Measurements from ENCODE around the gene HDAC5.

HDAC5 gene

DNA sequence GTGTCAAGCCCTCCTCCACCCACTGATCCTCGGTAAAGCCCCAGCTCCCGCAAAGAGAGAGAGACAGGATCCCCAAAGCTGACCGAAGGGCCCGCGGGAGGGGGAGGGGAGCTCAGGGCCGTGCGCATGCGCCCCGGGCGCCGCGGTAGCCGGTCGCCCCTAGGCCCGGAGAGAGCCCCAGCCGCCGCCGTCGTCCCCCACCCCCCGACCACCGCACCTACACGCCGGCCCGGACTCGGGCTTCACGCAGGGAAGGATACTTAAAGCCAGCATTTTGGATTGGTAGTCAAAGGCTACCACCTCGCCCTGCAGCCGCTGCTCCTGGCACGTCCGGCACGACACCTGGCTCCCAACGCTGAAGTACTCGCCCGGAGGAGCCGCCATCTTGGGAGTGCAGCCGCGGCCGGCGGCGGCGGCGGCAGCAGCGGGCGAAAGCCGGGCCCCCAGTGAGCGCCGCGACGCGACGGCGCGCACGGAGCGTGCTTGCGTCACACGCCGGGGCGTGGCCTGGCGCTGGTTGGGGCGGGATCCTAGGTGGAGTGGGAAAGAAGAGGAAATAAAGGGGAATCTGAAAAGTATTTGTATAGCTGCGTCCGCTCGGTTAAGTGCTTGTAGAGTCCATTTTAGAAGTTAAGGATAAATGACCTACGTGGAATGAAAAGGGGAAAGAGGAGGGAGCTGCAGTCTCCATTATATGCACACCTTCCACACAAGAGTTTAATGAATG lies 57.1 kb downstream of the HDAC5 start, which contains the start of gene LSM12:
LSM12 (minus strand) TSS at position 468 of the 727 bp plus-strand sequence; CDS start at position 384, 84 bp downstream.
- H3K4me1 ChIP-seq (ENCODE audit: insufficient read depth, low read length): peaks cover 50% of the 10 kb centered on the region
- peaks cover 30% of the 10 kb centered on the region; the same call in 1 of the 2 replicates for H4K20me1 ChIP-seq (ENCODE audit: insufficient read depth, low read length)
- no peaks in the 10 kb centered on the region for H3K9me3 ChIP-seq (ENCODE audit: insufficient read depth, low read length, severe bottlenecking)
- H3K9ac ChIP-seq (ENCODE audit: low read depth, low read length): peak within 1 kb of the TSS; percentile 93
- H3K4me2 ChIP-seq (ENCODE audit: insufficient read depth, low read length): peak within 1 kb of the TSS; percentile 78
- H3K27ac ChIP-seq (ENCODE audit: low read length): peak within 1 kb of the TSS; percentile 93
- peaks cover 68% of the 10 kb centered on the region for H3K79me2 ChIP-seq (ENCODE audit: insufficient read depth, low read length)
- peak; percentile 69 for ATAC-seq (ENCODE audit: insufficient read depth, low read depth)
- peak within 1 kb of the TSS; percentile 87 for H2AFZ ChIP-seq (ENCODE audit: low read depth, low read length)
- peaks cover 29% of the 10 kb centered on the region for H3K36me3 ChIP-seq (ENCODE audit: insufficient read depth, low read length)
- no peak for TF ChIP-seq EZH2 (IDR thresholded peaks at IDR 0.05; ENCODE audit: borderline replicate concordance, low read depth, low read length, severe bottlenecking)
- H3K4me3 ChIP-seq (ENCODE audit: low read depth in 1 of 2, low read length in 2 of 2): peak within 1 kb of the TSS; percentile 68 to 89
- peak; percentile 94 for DNase-seq
- H3K27me3 ChIP-seq (ENCODE audit: insufficient read depth, low read length, poor library complexity): no peaks in the 10 kb centered on the region

DNA sequence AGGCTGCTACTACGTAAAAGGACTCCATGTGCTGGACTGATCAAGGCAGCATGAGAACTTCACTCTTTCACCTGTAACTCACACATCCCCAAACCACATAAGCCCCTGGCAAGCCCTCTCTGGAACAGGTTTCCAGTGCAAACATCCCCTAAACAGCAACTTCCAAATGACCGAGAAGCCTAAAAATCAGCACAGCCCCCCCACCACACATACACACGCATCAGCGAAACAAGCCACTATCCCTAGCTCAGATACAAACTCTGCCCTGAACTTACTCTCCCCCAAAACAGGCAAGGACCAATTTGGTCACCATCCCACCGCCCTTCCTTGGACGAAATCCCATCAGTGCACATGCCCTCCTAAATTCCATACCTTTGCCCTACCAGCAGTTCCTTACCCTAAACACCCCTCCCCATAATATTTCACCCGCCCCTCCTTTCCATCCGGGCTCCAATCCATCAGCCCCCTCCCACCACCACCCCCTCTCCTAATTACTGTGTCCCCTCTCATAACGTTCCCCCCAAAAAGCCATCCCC lies 57.7 kb downstream of the HDAC5 start:
- Histone ChIP-seq H3K4me3 (ENCODE audit: low read depth in 1 of 2, low read length in 2 of 2) (peak overlapping the region; percentile 68 to 89), H3K4me2 (ENCODE audit: insufficient read depth, low read length) (peak overlapping the region; percentile 78), H3K27ac (ENCODE audit: low read length) (peak overlapping the region; percentile 93), H3K4me1 (ENCODE audit: insufficient read depth, low read length) (peaks cover 48% of the 10 kb centered on the region), H3K9ac (ENCODE audit: low read depth, low read length) (peak overlapping the region; percentile 93), H3K27me3 (ENCODE audit: insufficient read depth, low read length, poor library complexity) (no peaks in the 10 kb centered on the region), H3K36me3 (ENCODE audit: insufficient read depth, low read length) (peaks cover 34% of the 10 kb centered on the region), H2AFZ (ENCODE audit: low read depth, low read length) (peak overlapping the region; percentile 76), H3K9me3 (ENCODE audit: insufficient read depth, low read length, severe bottlenecking) (no peaks in the 10 kb centered on the region), H3K79me2 (ENCODE audit: insufficient read depth, low read length) (peaks cover 68% of the 10 kb centered on the region), H4K20me1 (ENCODE audit: insufficient read depth, low read length) (peaks cover 34% of the 10 kb centered on the region; the same call in 1 of the 2 replicates)
- no peak for DNase-seq
- no peak for TF ChIP-seq EZH2 (IDR thresholded peaks at IDR 0.05; ENCODE audit: borderline replicate concordance, low read depth, low read length, severe bottlenecking)
- ATAC-seq (ENCODE audit: insufficient read depth, low read depth): peak; percentile 1; the same call in 2 of the 3 replicates

DNA sequence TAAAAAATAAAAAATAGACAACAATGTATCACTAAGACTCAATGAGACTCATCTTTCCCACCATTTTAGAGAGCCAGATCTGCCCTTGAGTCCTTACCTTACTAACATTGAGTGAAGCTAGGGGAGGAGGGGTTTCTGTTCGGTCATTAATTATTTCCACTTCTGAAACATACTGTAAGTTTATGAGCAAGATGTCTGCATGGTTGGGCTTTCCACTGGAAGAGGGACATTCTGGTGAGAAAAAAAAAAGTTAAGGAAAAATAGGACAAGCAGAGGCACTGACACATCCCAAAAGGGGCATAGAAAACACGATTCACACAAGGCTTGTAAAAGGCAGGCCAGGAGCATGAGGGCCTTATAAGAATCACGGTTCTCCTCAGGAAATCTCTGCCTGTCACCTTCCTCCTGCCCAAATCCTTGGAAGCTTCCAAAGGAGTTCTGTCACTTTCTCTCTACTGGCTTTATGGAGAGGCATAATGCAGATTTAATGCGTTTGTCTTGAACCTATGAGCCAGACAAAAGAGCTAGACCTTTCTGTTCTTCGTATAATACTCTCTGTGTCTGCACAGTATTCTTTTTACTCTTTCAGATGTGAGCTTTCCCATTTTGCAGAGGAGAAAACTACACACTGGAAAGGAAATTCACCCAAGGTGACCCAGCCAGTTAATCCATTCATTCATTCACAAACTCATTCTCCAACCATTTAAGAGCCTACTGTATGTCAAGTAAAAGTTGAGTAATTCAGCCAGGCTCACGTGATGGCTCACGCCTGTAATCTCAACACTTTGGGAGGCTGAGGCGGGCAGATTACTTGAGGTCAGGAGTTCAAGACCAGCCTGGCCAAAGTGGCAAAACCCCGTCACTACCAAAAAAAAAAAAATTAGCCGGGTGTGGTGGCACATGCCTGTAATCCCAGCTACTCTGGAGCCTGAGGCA lies 59.5 kb downstream of the HDAC5 start:
- peaks cover 83% of the 10 kb centered on the region for H3K79me2 ChIP-seq (ENCODE audit: insufficient read depth, low read length)
- H3K27ac ChIP-seq (ENCODE audit: low read length): no peak overlapping the region
- H3K9ac ChIP-seq (ENCODE audit: low read depth, low read length): peak overlapping the region; percentile 1; the same call in 1 of the 2 replicates
- DNase-seq (no peak), ATAC-seq (ENCODE audit: insufficient read depth, low read depth) (no peak)
- H4K20me1 ChIP-seq (ENCODE audit: insufficient read depth, low read length): peaks cover 45% of the 10 kb centered on the region
- peaks cover 39% of the 10 kb centered on the region for H3K4me1 ChIP-seq (ENCODE audit: insufficient read depth, low read length)
- no peak overlapping the region for H2AFZ ChIP-seq (ENCODE audit: low read depth, low read length)
- TF ChIP-seq EZH2 (IDR thresholded peaks at IDR 0.05; ENCODE audit: borderline replicate concordance, low read depth, low read length, severe bottlenecking): no peak
- TF ChIP-seq, protein P1, sequence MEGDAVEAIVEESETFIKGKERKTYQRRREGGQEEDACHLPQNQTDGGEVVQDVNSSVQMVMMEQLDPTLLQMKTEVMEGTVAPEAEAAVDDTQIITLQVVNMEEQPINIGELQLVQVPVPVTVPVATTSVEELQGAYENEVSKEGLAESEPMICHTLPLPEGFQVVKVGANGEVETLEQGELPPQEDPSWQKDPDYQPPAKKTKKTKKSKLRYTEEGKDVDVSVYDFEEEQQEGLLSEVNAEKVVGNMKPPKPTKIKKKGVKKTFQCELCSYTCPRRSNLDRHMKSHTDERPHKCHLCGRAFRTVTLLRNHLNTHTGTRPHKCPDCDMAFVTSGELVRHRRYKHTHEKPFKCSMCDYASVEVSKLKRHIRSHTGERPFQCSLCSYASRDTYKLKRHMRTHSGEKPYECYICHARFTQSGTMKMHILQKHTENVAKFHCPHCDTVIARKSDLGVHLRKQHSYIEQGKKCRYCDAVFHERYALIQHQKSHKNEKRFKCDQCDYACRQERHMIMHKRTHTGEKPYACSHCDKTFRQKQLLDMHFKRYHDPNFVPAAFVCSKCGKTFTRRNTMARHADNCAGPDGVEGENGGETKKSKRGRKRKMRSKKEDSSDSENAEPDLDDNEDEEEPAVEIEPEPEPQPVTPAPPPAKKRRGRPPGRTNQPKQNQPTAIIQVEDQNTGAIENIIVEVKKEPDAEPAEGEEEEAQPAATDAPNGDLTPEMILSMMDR (IDR thresholded peaks at IDR 0.05; ENCODE audit: borderline replicate concordance, extremely low read depth, low read length, poor library complexity, severe bottlenecking): no peak
- H3K27me3 ChIP-seq (ENCODE audit: insufficient read depth, low read length, poor library complexity): no peaks in the 10 kb centered on the region
- H3K4me2 ChIP-seq (ENCODE audit: insufficient read depth, low read length): peak overlapping the region; percentile 78; the same call in 1 of the 2 replicates
- H3K4me3 ChIP-seq (ENCODE audit: low read depth in 1 of 2, low read length in 2 of 2): no peak overlapping the region
- H3K9me3 ChIP-seq (ENCODE audit: insufficient read depth, low read length, severe bottlenecking): no peaks in the 10 kb centered on the region
- H3K36me3 ChIP-seq (ENCODE audit: insufficient read depth, low read length): peaks cover 49% of the 10 kb centered on the region

DNA sequence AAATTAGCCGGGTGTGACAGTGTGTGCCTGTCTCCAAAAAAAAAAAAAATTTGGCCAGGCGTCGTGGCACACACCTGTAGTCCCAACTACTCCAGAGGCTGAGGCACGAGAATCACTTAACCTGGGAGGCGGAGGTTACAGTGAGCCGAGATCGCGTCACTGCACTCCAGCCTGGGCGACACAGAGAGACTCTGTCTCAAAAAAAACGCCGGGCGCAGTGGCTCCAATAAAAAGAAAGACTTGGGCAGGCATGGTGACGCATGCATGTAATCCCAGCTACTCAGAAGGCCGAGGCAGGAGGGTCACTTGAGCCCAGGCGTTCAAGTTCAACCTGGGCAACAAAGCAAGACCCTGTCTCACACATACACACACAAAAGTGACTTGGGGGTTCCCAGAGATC lies 60.6 kb downstream of the HDAC5 start:
- TF ChIP-seq EZH2 (IDR thresholded peaks at IDR 0.05; ENCODE audit: borderline replicate concordance, low read depth, low read length, severe bottlenecking): no peak
- TF ChIP-seq, protein P1 (IDR thresholded peaks at IDR 0.05; ENCODE audit: borderline replicate concordance, extremely low read depth, low read length, poor library complexity, severe bottlenecking): no peak
- DNase-seq: no peak
- H3K79me2 ChIP-seq (ENCODE audit: insufficient read depth, low read length): peaks cover 91% of the 10 kb centered on the region
- no peak overlapping the region for H2AFZ ChIP-seq (ENCODE audit: low read depth, low read length)
- no peak overlapping the region for H3K27ac ChIP-seq (ENCODE audit: low read length)
- peak overlapping the region; percentile 78 for H3K4me2 ChIP-seq (ENCODE audit: insufficient read depth, low read length)
- H3K9ac ChIP-seq (ENCODE audit: low read depth, low read length): no peak overlapping the region
- H3K4me3 ChIP-seq (ENCODE audit: low read depth in 1 of 2, low read length in 2 of 2): no peak overlapping the region
- peaks cover 39% of the 10 kb centered on the region for H3K4me1 ChIP-seq (ENCODE audit: insufficient read depth, low read length)
- H3K36me3 ChIP-seq (ENCODE audit: insufficient read depth, low read length): peaks cover 57% of the 10 kb centered on the region
- no peaks in the 10 kb centered on the region for H3K9me3 ChIP-seq (ENCODE audit: insufficient read depth, low read length, severe bottlenecking)
- no peak for ATAC-seq (ENCODE audit: insufficient read depth, low read depth)
- no peaks in the 10 kb centered on the region for H3K27me3 ChIP-seq (ENCODE audit: insufficient read depth, low read length, poor library complexity)
- peaks cover 49% of the 10 kb centered on the region for H4K20me1 ChIP-seq (ENCODE audit: insufficient read depth, low read length)

All from DND-41 (cell line).